B cell (primary cell): ENCODE results near the gene KIAA1210. TPM values are rescaled to one million over a fixed set of nuclear protein-coding genes. Genes with fewer than 3 reads are reported as not detected.
A peak's percentile ranks its signal among the peaks of the same experiment; 100 is the strongest.

ENCODE experiments used
- ATAC-seq: fragments of 200-7000 bp; cut with Tn5 transposase; one replicate; pipeline ENCODE4 v1.10.0; 2021; ENCODE audit warnings: low read depth, mild to moderate bottlenecking, moderate number of reproducible peaks, moderate library complexity
- CTCF ChIA-PET: fragments of 350-600 bp; sonication (Branson Sonifier 250); formaldehyde crosslinking; loops from one replicate; lab custom pipeline; 2021; ENCODE audit warnings: antibody characterized with exemption, inconsistent platforms; lab: Charles Lee
- POLR2A ChIA-PET: fragments of 350-600 bp; sonication (Branson Sonifier 250); formaldehyde crosslinking; loops from one replicate; lab custom pipeline; 2021; ENCODE audit warnings: antibody characterized with exemption; lab: Charles Lee
- DNase-seq: peaks from one replicate; pipeline ENCODE4 v3.0.0; 2013
- H2AFZ ChIP-seq: 2 replicates; pipeline ENCODE4 v1.6.1; 2012; ENCODE audit warnings: mild to moderate bottlenecking, low read depth, low read length; ENCODE audit not compliant: insufficient read depth, poor library complexity, severe bottlenecking
- H3K27ac ChIP-seq, 2 donors: 1 replicate in 1 of 2; 2 replicates in 1 of 2; pipeline ENCODE4 v1.5.1; 2012 to 2013; ENCODE audit warnings: low read length in 2 of 2, mild to moderate bottlenecking in 2 of 2, moderate library complexity in 1 of 2
- H3K27me3 ChIP-seq, 4 experiments: fragments of 200-600 bp in 1 of 4; sonication (generic) in 1 of 4; replicated peaks in 1 of 4; 1 replicate in 2 of 4; 2 replicates in 2 of 4; pipeline versions ENCODE4 v1.6.1 to v1.7.0; 2013 to 2016; ENCODE audit warnings: low read length in 3 of 4, mild to moderate bottlenecking in 2 of 4, mixed read lengths in 1 of 4, moderate library complexity in 1 of 4; ENCODE audit not compliant: insufficient read depth in 4 of 4, control insufficient read depth in 3 of 4; ENCODE audit errors: control extremely low read depth in 1 of 4
- H3K36me3 ChIP-seq, 2 experiments: replicated peaks in 1 of 2; 1 replicate in 1 of 2; 2 replicates in 1 of 2; pipeline versions ENCODE4 v1.6.1 to v1.7.1; 2013; ENCODE audit warnings: low read length in 1 of 2; ENCODE audit not compliant: insufficient read depth in 2 of 2, control insufficient read depth in 1 of 2; ENCODE audit errors: control extremely low read depth in 1 of 2, extremely low read depth in 1 of 2
- H3K4me1 ChIP-seq, 2 donors: fragments of 200-600 bp in 1 of 2; sonication (generic) in 1 of 2; 1 replicate in 1 of 2; 2 replicates in 1 of 2; pipeline versions ENCODE4 v1.5.1 to v1.6.1; 2013 to 2017; ENCODE audit warnings: low read length in 2 of 2; ENCODE audit not compliant: control insufficient read depth in 2 of 2, insufficient read depth in 2 of 2
- H3K4me2 ChIP-seq: replicated peaks from 2 replicates; pipeline ENCODE3; 2012; ENCODE audit warnings: mild to moderate bottlenecking, low read depth, low read length; ENCODE audit not compliant: poor library complexity, severe bottlenecking
- H3K4me3 ChIP-seq, 5 experiments: fragments of 200-600 bp in 1 of 5; sonication (generic) in 1 of 5; 1 replicate in 3 of 5; 2 replicates in 2 of 5; pipeline versions ENCODE4 v1.5.1 to v1.7.0; 2011 to 2016; ENCODE audit warnings: low read length in 4 of 5, mild to moderate bottlenecking in 4 of 5, low read depth in 2 of 5, control low read depth in 1 of 5, moderate library complexity in 1 of 5; ENCODE audit not compliant: insufficient read depth in 1 of 5; ENCODE audit errors: control extremely low read depth in 1 of 5, extremely low read depth in 1 of 5
- H3K79me2 ChIP-seq: fragments of 200-600 bp; sonication (generic); one replicate; pipeline ENCODE4 v1.6.0; 2016; ENCODE audit warnings: low read length; ENCODE audit not compliant: control insufficient read depth, insufficient read depth
- H3K9ac ChIP-seq: fragments of 200-600 bp; sonication (generic); 2 replicates; pipeline ENCODE4 v1.6.1; 2017; ENCODE audit warnings: mild to moderate bottlenecking, low read length, moderate library complexity
- H3K9me3 ChIP-seq, 3 donors: one replicate each; pipeline versions ENCODE4 v1.6.1 to v1.7.1; 2013; ENCODE audit warnings: low read length in 2 of 3; ENCODE audit not compliant: control insufficient read depth in 2 of 3, insufficient read depth in 1 of 3; ENCODE audit errors: control extremely low read depth in 1 of 3
- H4K20me1 ChIP-seq: 2 replicates; pipeline ENCODE4 v1.6.0; 2012; ENCODE audit warnings: mild to moderate bottlenecking, low read length; ENCODE audit not compliant: insufficient read depth, control insufficient read depth, poor library complexity, severe bottlenecking
- H3K27ac Mint-ChIP-seq: one replicate; pipeline ENCODE4 v1.8.0; 2021; ENCODE audit warnings: mixed read lengths
- H3K27me3 Mint-ChIP-seq: one replicate; pipeline ENCODE4 v1.8.0; 2021; ENCODE audit warnings: mixed read lengths
- H3K4me1 Mint-ChIP-seq: one replicate; pipeline ENCODE4 v1.8.0; 2021; ENCODE audit warnings: mixed read lengths
- H3K4me3 Mint-ChIP-seq: one replicate; pipeline ENCODE4 v1.8.0; 2021; ENCODE audit warnings: mixed read lengths
- H3K9me3 Mint-ChIP-seq: one replicate; pipeline ENCODE4 v1.8.0; 2022; ENCODE audit warnings: mixed read lengths; ENCODE audit not compliant: insufficient read depth
- EZH2 ChIP-seq: IDR thresholded peaks from 2 replicates; pipeline ENCODE4 v1.6.1; 2012; ENCODE audit warnings: borderline replicate concordance, low read depth, mild to moderate bottlenecking, moderate library complexity, low read length; ENCODE audit not compliant: insufficient read depth, poor library complexity, severe bottlenecking
- WGBS: methylation state at CpG from one replicate; pipeline ENCODE4 v1.1.5; 2013; ENCODE audit warnings: missing lambda C conversion rate; ENCODE audit not compliant: insufficient coverage; 5-methylcytosine and 5-hydroxymethylcytosine counted together
- intact Hi-C: fragments of 100-400 bp; cut with micrococcal nuclease; formaldehyde crosslinking; loops from one replicate; pipeline ENCODE4 v1.10.0; 2022
- polyA plus RNA-seq: library from polyadenylated mRNA; depleted of rRNA; stranded (reverse); fragments of >200 nt; gene quantifications from 2 replicates; pipeline ENCODE4 v1.2.3, GENCODE V29; 2012
- total RNA-seq, 2 donors: library from RNA; stranded (reverse); fragments of 120-200 nt in 1 of 2; gene quantifications; 1 replicate in 1 of 2; 2 replicates in 1 of 2; pipeline versions ENCODE4 v1.2.3 to v1.2.4, GENCODE V29; 2013 to 2022
- TF ChIP-seq, protein P1 (sequence below): fragments of 200-600 bp; IDR thresholded peaks from one replicate; pipeline ENCODE4 v1.8.0; 2022; ENCODE audit warnings: antibody characterized with exemption, mild to moderate bottlenecking

The KIAA1210 gene
- total and polyA plus RNA-seq, 2 donors (not counting 1 experiment from before 2014, with no cell fraction given) = not detected

DNA sequence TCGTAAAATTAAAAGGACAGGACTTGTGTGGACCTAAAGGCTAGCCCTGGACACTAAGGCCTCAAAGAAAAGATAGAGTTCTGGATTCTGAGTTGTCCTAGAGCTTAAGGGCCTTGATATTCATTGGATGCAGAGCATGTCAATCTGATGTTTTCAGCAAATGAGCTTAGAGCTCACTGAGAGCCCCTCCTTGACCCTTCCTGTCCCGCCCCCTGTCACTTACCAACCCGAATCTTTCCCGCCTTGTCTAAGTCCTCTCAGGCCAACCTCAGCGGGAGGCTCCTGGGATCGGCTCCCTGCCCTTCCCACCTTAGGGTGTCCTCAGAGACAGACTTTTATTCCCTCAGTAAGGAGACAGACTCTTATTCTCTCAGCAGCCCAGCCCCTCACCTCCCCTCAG lies 54.9 kb downstream of the KIAA1210 start, which contains the start of gene CT47C1:
Gene CT47C1, plus strand, starts transcription at position 250 of the 400 bp plus-strand sequence. CDS start 233 bp downstream, outside the sequence.
- H3K9ac ChIP-seq = no peak within 1 kb of the TSS
- intact Hi-C loops = no loop called here
- no peaks in the 10 kb centered on the region for H3K9me3 Mint-ChIP-seq

DNA sequence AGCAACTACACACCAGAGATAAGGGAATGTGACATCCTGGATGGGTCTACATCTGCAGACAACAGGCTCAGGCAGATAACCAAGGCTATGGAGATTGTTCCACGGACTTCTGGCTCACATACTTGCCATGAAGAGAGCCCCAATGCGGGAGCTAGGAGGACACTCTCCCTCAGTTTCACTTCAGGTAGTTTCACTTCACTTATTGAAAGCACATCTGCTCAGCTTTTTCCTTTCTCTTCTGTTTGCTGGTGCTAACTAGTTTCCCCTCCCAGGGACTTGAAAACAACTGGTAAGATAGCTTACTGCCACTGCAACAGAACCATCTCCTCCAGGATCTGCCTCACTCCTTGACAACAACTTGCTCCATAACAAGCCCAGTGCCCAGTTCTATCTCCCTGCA lies 56.2 kb downstream of the KIAA1210 start:
- Histone ChIP-seq H3K9me3 (no peaks in the 10 kb centered on the region), H4K20me1 (no peaks in the 10 kb centered on the region), H3K79me2 (no peaks in the 10 kb centered on the region), H3K4me2 (peak overlapping the region; percentile 20), H3K27me3 (no peaks in the 10 kb centered on the region), H3K4me1 (peaks cover 11 to 21% of the 10 kb centered on the region in 2 donors), H2AFZ (peak overlapping the region; percentile 29), H3K36me3 (no peaks in the 10 kb centered on the region), H3K27ac (peak overlapping the region in 1 of 2 donors; percentile 22), H3K4me3 (no peak overlapping the region), H3K9ac (no peak overlapping the region)
- CTCF ChIA-PET = interaction anchor here (0.9 kb wide), 1 partner anchor 223 kb away, joined by 3 read pairs; no protein-coding TSS in a partner anchor
- ATAC-seq (peak; percentile 44), DNase-seq (peak; percentile 55)
- no peaks in the 10 kb centered on the region for H3K27me3 Mint-ChIP-seq
- peak overlapping the region; percentile 51 for H3K4me3 Mint-ChIP-seq
- peaks cover 14% of the 10 kb centered on the region for H3K4me1 Mint-ChIP-seq
- TF ChIP-seq, protein P1, sequence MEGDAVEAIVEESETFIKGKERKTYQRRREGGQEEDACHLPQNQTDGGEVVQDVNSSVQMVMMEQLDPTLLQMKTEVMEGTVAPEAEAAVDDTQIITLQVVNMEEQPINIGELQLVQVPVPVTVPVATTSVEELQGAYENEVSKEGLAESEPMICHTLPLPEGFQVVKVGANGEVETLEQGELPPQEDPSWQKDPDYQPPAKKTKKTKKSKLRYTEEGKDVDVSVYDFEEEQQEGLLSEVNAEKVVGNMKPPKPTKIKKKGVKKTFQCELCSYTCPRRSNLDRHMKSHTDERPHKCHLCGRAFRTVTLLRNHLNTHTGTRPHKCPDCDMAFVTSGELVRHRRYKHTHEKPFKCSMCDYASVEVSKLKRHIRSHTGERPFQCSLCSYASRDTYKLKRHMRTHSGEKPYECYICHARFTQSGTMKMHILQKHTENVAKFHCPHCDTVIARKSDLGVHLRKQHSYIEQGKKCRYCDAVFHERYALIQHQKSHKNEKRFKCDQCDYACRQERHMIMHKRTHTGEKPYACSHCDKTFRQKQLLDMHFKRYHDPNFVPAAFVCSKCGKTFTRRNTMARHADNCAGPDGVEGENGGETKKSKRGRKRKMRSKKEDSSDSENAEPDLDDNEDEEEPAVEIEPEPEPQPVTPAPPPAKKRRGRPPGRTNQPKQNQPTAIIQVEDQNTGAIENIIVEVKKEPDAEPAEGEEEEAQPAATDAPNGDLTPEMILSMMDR = no peak
- no peak for TF ChIP-seq EZH2
- peak overlapping the region; percentile 83 for H3K27ac Mint-ChIP-seq
- 21% methylated on average over 2 of the region's 2 CpGs for WGBS
- POLR2A ChIA-PET = no interaction called here
- H3K9me3 Mint-ChIP-seq = no peaks in the 10 kb centered on the region
- intact Hi-C loops = no loop called here

More for the DNA sequence above, 54.9 kb downstream of the KIAA1210 start, which contains the start of gene CT47C1:
- Histone ChIP-seq H3K4me2 (peak within 1 kb of the TSS; percentile 20), H3K4me1 (peaks cover 11 to 15% of the 10 kb centered on the region in 2 donors), H3K9me3 (no peaks in the 10 kb centered on the region), H4K20me1 (no peaks in the 10 kb centered on the region), H3K27ac (peak within 1 kb of the TSS in 1 of 2 donors; percentile 22), H3K4me3 (no peak within 1 kb of the TSS), H3K36me3 (no peaks in the 10 kb centered on the region), H3K79me2 (no peaks in the 10 kb centered on the region), H2AFZ (no peak within 1 kb of the TSS), H3K27me3 (no peaks in the 10 kb centered on the region)
- Mint-ChIP-seq H3K27me3 (peaks cover 4% of the 10 kb centered on the region), H3K27ac (peak within 1 kb of the TSS; percentile 83), H3K4me3 (no peak within 1 kb of the TSS), H3K4me1 (peaks cover 14% of the 10 kb centered on the region)
- POLR2A ChIA-PET = no interaction called here
- ATAC-seq (no peak), DNase-seq (no peak)
- CTCF ChIA-PET = no interaction called here
- WGBS = 93% methylated on average over 5 of the region's 6 CpGs
- TF ChIP-seq, protein P1 = no peak
- no peak for TF ChIP-seq EZH2
